ENCODE measurements around the gene ULK4. TPM values are rescaled to one million over a fixed set of nuclear protein-coding genes. Genes with fewer than 3 reads are reported as not detected.

Gene ULK4
- total and polyA plus RNA-seq, 2 of the 8 experiments (the other 6 are each of a cell fraction or from before 2014, with no cell fraction given) = 3.0 to 10.8 TPM

GRCh38 chr3:41601404-41601987 is 360.4 kb downstream of the ULK4 start:
- Histone ChIP-seq H3K9me3 (ENCODE audit: insufficient read depth in 2 of 2, low read depth in 1 of 2, low read length in 1 of 2) (no peaks in the 10 kb centered on the region), H3K4me2 (ENCODE audit: insufficient read depth in 1 of 2, low read depth in 2 of 2, low read length in 2 of 2) (no peak overlapping the region), H3K9ac (replicated peaks in 1 of 4; ENCODE audit: extremely low read depth in 1 of 4, low read depth in 3 of 4, low read length in 3 of 4) (no peak overlapping the region), H2AK5ac (ENCODE audit: low read depth, low read length) (no peak overlapping the region), H2BK120ac (replicated peaks; ENCODE audit: low read depth, low read length) (no peak overlapping the region), H2BK5ac (ENCODE audit: low read depth, low read length) (no peak overlapping the region), H3K27me3 (replicated peaks in 1 of 4; ENCODE audit: control insufficient read depth in 3 of 4, extremely low read depth in 1 of 4, insufficient read depth in 3 of 4, low read length in 3 of 4) (no peaks in the 10 kb centered on the region), H3K4ac (replicated peaks; ENCODE audit: insufficient read length, low read depth, low read length) (no peak overlapping the region), H4K8ac (ENCODE audit: extremely low read depth, insufficient read depth, low read length) (no peak overlapping the region), H3K27ac (ENCODE audit: low read depth, low read length) (no peak overlapping the region), H4K20me1 (replicated peaks in 1 of 2; ENCODE audit: control insufficient read depth in 1 of 2, insufficient read depth in 2 of 2, low read length in 2 of 2) (no peaks in the 10 kb centered on the region), H2BK12ac (ENCODE audit: low read depth, low read length) (no peak overlapping the region), H3K14ac (ENCODE audit: insufficient read length) (no peak overlapping the region), H3K79me1 (ENCODE audit: low read depth, low read length) (no peaks in the 10 kb centered on the region), H2BK20ac (ENCODE audit: low read length) (no peak overlapping the region), H4K5ac (ENCODE audit: insufficient read length, low read depth, low read length) (no peak overlapping the region), H4K91ac (replicated peaks; ENCODE audit: insufficient read length, low read length) (no peak overlapping the region), H3K56ac (replicated peaks; ENCODE audit: insufficient read length, low read depth, low read length) (no peak overlapping the region), H3K4me3 (ENCODE audit: extremely low read depth in 1 of 4, insufficient read depth in 2 of 4, low read depth in 3 of 4, low read length in 4 of 4) (no peak overlapping the region), H3K23ac (ENCODE audit: insufficient read length) (no peak overlapping the region), H3K36me3 (ENCODE audit: control insufficient read depth in 2 of 4, insufficient read depth in 4 of 4, low read length in 3 of 4) (no peaks in the 10 kb centered on the region), H2BK15ac (ENCODE audit: low read length) (no peak overlapping the region), H3K79me2 (ENCODE audit: control insufficient read depth in 1 of 2, insufficient read depth in 2 of 2, low read length in 2 of 2) (no peaks in the 10 kb centered on the region), H2AFZ (ENCODE audit: low read length) (no peak overlapping the region), H3K23me2 (ENCODE audit: low read depth, low read length) (no peaks in the 10 kb centered on the region), H3K4me1 (replicated peaks in 1 of 4; ENCODE audit: control insufficient read depth in 3 of 4, insufficient read depth in 4 of 4, low read length in 3 of 4) (no peaks in the 10 kb centered on the region), H3K18ac (ENCODE audit: extremely low read depth, low read length) (no peak overlapping the region)
- FAIRE-seq = no peak
- no peak for DNase-seq (ENCODE audit: low read depth in 1 of 2, low spot score in 2 of 2)
- ChIA-PET POLR2A (ENCODE audit: partially characterized antibody) (interaction anchor here (0.7 kb wide), 1 partner anchor 10 kb away, joined by 3 read pairs; no protein-coding TSS in a partner anchor), CTCF (ENCODE audit: partially characterized antibody) (interaction anchor here (0.6 kb wide), 1 partner anchor 1019 kb away, joined by 3 read pairs; no protein-coding TSS in a partner anchor)
- WGBS, 2 experiments (ENCODE audit: extremely low coverage in 1 of 2, insufficient coverage in 1 of 2, insufficient read length in 1 of 2, insufficient replicate concordance in 2 of 2, low coverage in 1 of 2, low lambda C conversion rate in 2 of 2, missing lambda C conversion rate in 1 of 2) = 62% methylated on average over 1 of the region's 1 CpG; no CpG with 5 or more reads in 1 of the 2 experiments
- TF ChIP-seq HDAC6 (IDR thresholded peaks at IDR 0.05; ENCODE audit: low read depth, low read length) = no peak
- TF ChIP-seq SUZ12 (IDR thresholded peaks at IDR 0.05; ENCODE audit: low read length) = no peak
- TF ChIP-seq ZNF274 (IDR thresholded peaks at IDR 0.05; ENCODE audit: borderline replicate concordance, extremely low read depth, low read length) = no peak
- TF ChIP-seq EP300 (IDR thresholded peaks at IDR 0.05; ENCODE audit: borderline replicate concordance in 1 of 2, low read depth in 2 of 2, low read length in 2 of 2) = no peak
- no peak for TF ChIP-seq E2F6 (IDR thresholded peaks at IDR 0.05)
- TF ChIP-seq POU5F1 (IDR thresholded peaks at IDR 0.05; ENCODE audit: low read depth, low read length) = no peak
- TF ChIP-seq ASH2L (IDR thresholded peaks at IDR 0.05; ENCODE audit: low read length) = no peak
- no peak for TF ChIP-seq BCL11A (IDR thresholded peaks at IDR 0.05; ENCODE audit: low read depth in 2 of 2, low read length in 2 of 2)
- no peak for TF ChIP-seq CHD1 (IDR thresholded peaks at IDR 0.05; ENCODE audit: low read depth, low read length)
- TF ChIP-seq NANOG (IDR thresholded peaks at IDR 0.05; ENCODE audit: insufficient read depth, low read depth, low read length, poor library complexity, severe bottlenecking) = no peak
- no peak for TF ChIP-seq ATF2 (IDR thresholded peaks at IDR 0.05; ENCODE audit: low read length)

Data from H1 (cell line).